ENCODE measurements around the gene HPS4. TPM values are rescaled to one million over a fixed set of nuclear protein-coding genes. Genes with fewer than 3 reads are reported as not detected.

HPS4 gene
- polyA plus RNA-seq, 1 of the 3 experiments (the other 2 are of a cell fraction): 22.5 TPM

GRCh38 chr22:26512149-26512793, 28.7 kb upstream of the HPS4 start, which contains the start of gene TFIP11 (continued):
- TF ChIP-seq USF2 (IDR thresholded peaks at IDR 0.05; ENCODE audit: borderline replicate concordance, low read depth, low read length) (no peak), FOXJ3 (CRISPR knock-in tag; IDR thresholded peaks at IDR 0.05) (no peak), TCF12 (IDR thresholded peaks at IDR 0.05) (peak; percentile 11; the same call in 1 of the 2 replicates), ELF1 (IDR thresholded peaks at IDR 0.05) (peak; percentile 100), JUND (IDR thresholded peaks at IDR 0.05) (no peak), POLR2AphosphoS5 (IDR thresholded peaks at IDR 0.05; ENCODE audit: low read depth, low read length) (peak; percentile 91), FOXM1 (IDR thresholded peaks at IDR 0.05; ENCODE audit: low read depth) (no peak), GABPA (IDR thresholded peaks at IDR 0.05; ENCODE audit: low read depth) (peak; percentile 100), RXRA (IDR thresholded peaks at IDR 0.05; ENCODE audit: borderline replicate concordance, low read depth) (no peak), SIN3A (IDR thresholded peaks at IDR 0.05; ENCODE audit: borderline replicate concordance, low read depth, low read length) (peak; percentile 92), MEF2A (IDR thresholded peaks at IDR 0.05; ENCODE audit: borderline replicate concordance, low read depth) (no peak), PBX3 (IDR thresholded peaks at IDR 0.05) (no peak), MXI1 (IDR thresholded peaks at IDR 0.05; ENCODE audit: low read depth, low read length) (peak; percentile 98), FOSL2 (IDR thresholded peaks at IDR 0.05; ENCODE audit: borderline replicate concordance, low read depth) (no peak), TAF1 (IDR thresholded peaks at IDR 0.05; ENCODE audit: borderline replicate concordance, low read depth, low read length) (peak; percentile 82)
- TF ChIP-seq, protein P1, sequence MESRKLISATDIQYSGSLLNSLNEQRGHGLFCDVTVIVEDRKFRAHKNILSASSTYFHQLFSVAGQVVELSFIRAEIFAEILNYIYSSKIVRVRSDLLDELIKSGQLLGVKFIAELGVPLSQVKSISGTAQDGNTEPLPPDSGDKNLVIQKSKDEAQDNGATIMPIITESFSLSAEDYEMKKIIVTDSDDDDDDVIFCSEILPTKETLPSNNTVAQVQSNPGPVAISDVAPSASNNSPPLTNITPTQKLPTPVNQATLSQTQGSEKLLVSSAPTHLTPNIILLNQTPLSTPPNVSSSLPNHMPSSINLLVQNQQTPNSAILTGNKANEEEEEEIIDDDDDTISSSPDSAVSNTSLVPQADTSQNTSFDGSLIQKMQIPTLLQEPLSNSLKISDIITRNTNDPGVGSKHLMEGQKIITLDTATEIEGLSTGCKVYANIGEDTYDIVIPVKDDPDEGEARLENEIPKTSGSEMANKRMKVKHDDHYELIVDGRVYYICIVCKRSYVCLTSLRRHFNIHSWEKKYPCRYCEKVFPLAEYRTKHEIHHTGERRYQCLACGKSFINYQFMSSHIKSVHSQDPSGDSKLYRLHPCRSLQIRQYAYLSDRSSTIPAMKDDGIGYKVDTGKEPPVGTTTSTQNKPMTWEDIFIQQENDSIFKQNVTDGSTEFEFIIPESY (IDR thresholded peaks at IDR 0.05; ENCODE audit: borderline replicate concordance, low read depth): peak; percentile 94
- TF ChIP-seq, protein P2, sequence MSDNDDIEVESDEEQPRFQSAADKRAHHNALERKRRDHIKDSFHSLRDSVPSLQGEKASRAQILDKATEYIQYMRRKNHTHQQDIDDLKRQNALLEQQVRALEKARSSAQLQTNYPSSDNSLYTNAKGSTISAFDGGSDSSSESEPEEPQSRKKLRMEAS (IDR thresholded peaks at IDR 0.05; ENCODE audit: low read depth): peak; percentile 98

DNA sequence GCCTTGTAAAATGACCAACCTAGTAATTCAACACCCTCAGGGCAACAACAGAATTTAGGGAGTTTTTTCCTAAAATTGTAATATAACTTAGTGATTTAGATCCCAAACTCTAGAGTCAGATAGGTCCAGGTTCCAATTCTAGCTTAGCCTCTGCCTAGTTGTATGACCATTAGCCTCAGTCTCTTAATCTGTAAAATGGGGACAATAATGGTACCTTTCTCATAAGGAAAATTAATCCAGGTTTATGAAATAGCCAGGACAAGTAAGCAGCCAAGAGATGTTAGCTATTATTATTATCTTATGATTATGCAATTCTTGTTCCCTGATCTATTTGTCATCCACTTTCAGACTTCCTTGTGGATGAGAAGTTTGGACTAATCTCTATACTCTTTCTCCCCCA, 24.6 kb upstream of the HPS4 start:
- Histone ChIP-seq H3K79me2 (ENCODE audit: insufficient read depth) (peaks cover 42% of the 10 kb centered on the region), H3K4me2 (no peak overlapping the region), H3K9me3 (no peaks in the 10 kb centered on the region), H3K36me3 (replicated peaks in 1 of 2; ENCODE audit: control insufficient read depth in 1 of 2, insufficient read depth in 2 of 2, low read length in 1 of 2) (peaks cover 61 to 66% of the 10 kb centered on the region in 2 experiments), H3K4me3 (ENCODE audit: low read depth in 2 of 2, low read length in 1 of 2) (no peak overlapping the region), H3F3A (replicated peaks; ENCODE audit: insufficient read depth) (no peaks in the 10 kb centered on the region), H3K9me2 (no peaks in the 10 kb centered on the region), H3K4me1 (ENCODE audit: control insufficient read depth in 1 of 2, insufficient read depth in 2 of 2, low read depth in 1 of 2, low read length in 1 of 2) (peaks cover 2 to 12% of the 10 kb centered on the region in 2 experiments; a peak in 3 of 4 replicates), H3K27ac (ENCODE audit: low read depth in 2 of 2, low read length in 1 of 2) (no peak overlapping the region), H2AFZ (ENCODE audit: low read depth) (no peak overlapping the region), H3K27me3 (ENCODE audit: insufficient read depth) (no peaks in the 10 kb centered on the region), H4K20me1 (ENCODE audit: insufficient read depth) (no peaks in the 10 kb centered on the region), H3K9ac (no peak overlapping the region)
- POLR2A ChIA-PET: no interaction called here
- no peak for DNase-seq
- CTCF ChIA-PET: no interaction called here
- no peak for TF ChIP-seq TCF12 (IDR thresholded peaks at IDR 0.05)
- TF ChIP-seq TEAD4 (IDR thresholded peaks at IDR 0.05; ENCODE audit: borderline replicate concordance, insufficient read depth): no peak
- no peak for TF ChIP-seq USF1 (IDR thresholded peaks at IDR 0.05; ENCODE audit: borderline replicate concordance, low read depth)
- no peak for TF ChIP-seq USF2 (IDR thresholded peaks at IDR 0.05; ENCODE audit: borderline replicate concordance, low read depth, low read length)
- TF ChIP-seq RCOR1 (IDR thresholded peaks at IDR 0.05; ENCODE audit: low read length): no peak
- no peak for TF ChIP-seq TAF1 (IDR thresholded peaks at IDR 0.05; ENCODE audit: borderline replicate concordance, low read depth, low read length)
- no peak for TF ChIP-seq MXI1 (IDR thresholded peaks at IDR 0.05; ENCODE audit: low read depth, low read length)
- TF ChIP-seq MEF2A (IDR thresholded peaks at IDR 0.05; ENCODE audit: borderline replicate concordance, low read depth): no peak
- no peak for TF ChIP-seq YY1 (IDR thresholded peaks at IDR 0.05; ENCODE audit: low read depth)
- TF ChIP-seq, protein P3, sequence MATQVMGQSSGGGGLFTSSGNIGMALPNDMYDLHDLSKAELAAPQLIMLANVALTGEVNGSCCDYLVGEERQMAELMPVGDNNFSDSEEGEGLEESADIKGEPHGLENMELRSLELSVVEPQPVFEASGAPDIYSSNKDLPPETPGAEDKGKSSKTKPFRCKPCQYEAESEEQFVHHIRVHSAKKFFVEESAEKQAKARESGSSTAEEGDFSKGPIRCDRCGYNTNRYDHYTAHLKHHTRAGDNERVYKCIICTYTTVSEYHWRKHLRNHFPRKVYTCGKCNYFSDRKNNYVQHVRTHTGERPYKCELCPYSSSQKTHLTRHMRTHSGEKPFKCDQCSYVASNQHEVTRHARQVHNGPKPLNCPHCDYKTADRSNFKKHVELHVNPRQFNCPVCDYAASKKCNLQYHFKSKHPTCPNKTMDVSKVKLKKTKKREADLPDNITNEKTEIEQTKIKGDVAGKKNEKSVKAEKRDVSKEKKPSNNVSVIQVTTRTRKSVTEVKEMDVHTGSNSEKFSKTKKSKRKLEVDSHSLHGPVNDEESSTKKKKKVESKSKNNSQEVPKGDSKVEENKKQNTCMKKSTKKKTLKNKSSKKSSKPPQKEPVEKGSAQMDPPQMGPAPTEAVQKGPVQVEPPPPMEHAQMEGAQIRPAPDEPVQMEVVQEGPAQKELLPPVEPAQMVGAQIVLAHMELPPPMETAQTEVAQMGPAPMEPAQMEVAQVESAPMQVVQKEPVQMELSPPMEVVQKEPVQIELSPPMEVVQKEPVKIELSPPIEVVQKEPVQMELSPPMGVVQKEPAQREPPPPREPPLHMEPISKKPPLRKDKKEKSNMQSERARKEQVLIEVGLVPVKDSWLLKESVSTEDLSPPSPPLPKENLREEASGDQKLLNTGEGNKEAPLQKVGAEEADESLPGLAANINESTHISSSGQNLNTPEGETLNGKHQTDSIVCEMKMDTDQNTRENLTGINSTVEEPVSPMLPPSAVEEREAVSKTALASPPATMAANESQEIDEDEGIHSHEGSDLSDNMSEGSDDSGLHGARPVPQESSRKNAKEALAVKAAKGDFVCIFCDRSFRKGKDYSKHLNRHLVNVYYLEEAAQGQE (IDR thresholded peaks at IDR 0.05; ENCODE audit: low read depth, low read length): no peak

Data from SK-N-SH (cell line).